OCI-LY3 (cell line): ENCODE measurements around the gene CCDC102A.

Experiments
- H2AFZ ChIP-seq: fragments of 200-600, 300-600 bp; shearing (Covaris generic); 2 replicates; pipeline ENCODE4 v1.6.0; 2014; ENCODE audit warnings: antibody characterized with exemption, low read depth, low read length
- H3K27ac ChIP-seq: fragments of 200-600, 300-600 bp; sonication (generic); 2 replicates; pipeline ENCODE4 v1.5.1; 2014; ENCODE audit warnings: mild to moderate bottlenecking, low read length, moderate library complexity, mixed read lengths
- H3K27me3 ChIP-seq: fragments of 200-600, 300-600 bp; sonication (generic); 2 replicates; pipeline ENCODE4 v1.6.1; 2014; ENCODE audit warnings: low read depth, low read length, mixed read lengths
- H3K36me3 ChIP-seq: fragments of 200-600, 300-600 bp; sonication (generic); replicated peaks from 2 replicates; pipeline ENCODE3; 2014; ENCODE audit warnings: low read depth, low read length, mixed read lengths
- H3K4me1 ChIP-seq: fragments of 300-600, 200-600 bp; sonication (generic); 2 replicates; pipeline ENCODE4 v1.6.1; 2014; ENCODE audit warnings: low read length, mixed read lengths
- H3K4me2 ChIP-seq: fragments of 200-600, 300-600 bp; sonication (generic); 2 replicates; pipeline ENCODE4 v1.6.1; 2014; ENCODE audit warnings: low read length, mixed read lengths
- H3K4me3 ChIP-seq: fragments of 300-600, 200-600 bp; sonication (generic); 2 replicates; pipeline ENCODE4 v1.5.1; 2014; ENCODE audit warnings: antibody characterized with exemption, mild to moderate bottlenecking, low read length, moderate library complexity
- H3K79me2 ChIP-seq: fragments of 300-600, 200-600 bp; shearing (Covaris generic); 2 replicates; pipeline ENCODE4 v1.6.1; 2014; ENCODE audit warnings: mild to moderate bottlenecking, low read length, mixed read lengths
- H3K9ac ChIP-seq: fragments of 300-600, 200-600 bp; shearing (Covaris generic); 2 replicates; pipeline ENCODE4 v1.6.0; 2014; ENCODE audit warnings: mild to moderate bottlenecking, low read length, moderate library complexity
- H3K9me3 ChIP-seq: fragments of 200-600, 300-600 bp; shearing (Covaris generic); 2 replicates; pipeline ENCODE4 v1.6.1; 2014; ENCODE audit warnings: low read length, mixed read lengths; ENCODE audit not compliant: insufficient read depth
- H4K20me1 ChIP-seq: fragments of 200-600, 300-600 bp; sonication (generic); 2 replicates; pipeline ENCODE4 v1.6.1; 2016; ENCODE audit warnings: low read length, mixed read lengths; ENCODE audit not compliant: insufficient read depth
- EZH2phosphoT487 ChIP-seq: fragments of 200-600 bp; shearing (Covaris generic); IDR thresholded peaks from 2 replicates; pipeline ENCODE4 v1.6.1; 2018; ENCODE audit warnings: antibody characterized with exemption, mixed run types, low read depth
- TF ChIP-seq, protein P1 (sequence below): fragments of 200-600, 300-600 bp; sonication (generic); IDR thresholded peaks from 2 replicates; pipeline ENCODE4 v1.5.1; 2014; ENCODE audit warnings: antibody characterized with exemption, low read length, low read depth

The CCDC102A gene

GRCh38 chr16:57568173-57568678 lies 31.9 kb upstream of the CCDC102A start:
- Histone ChIP-seq H3K4me2 (no peak overlapping the region), H4K20me1 (0 out of 2 replicates have a peak, but pooled peaks cover 14% of the 10 kb centered on the region), H3K9me3 (no peaks in the 10 kb centered on the region), H3K27me3 (peaks cover 53% of the 10 kb centered on the region), H2AFZ (no peak overlapping the region), H3K79me2 (no peaks in the 10 kb centered on the region), H3K27ac (no peak overlapping the region), H3K36me3 (no peaks in the 10 kb centered on the region), H3K4me1 (no peaks in the 10 kb centered on the region), H3K4me3 (no peak overlapping the region), H3K9ac (no peak overlapping the region)
- TF ChIP-seq, protein P1, sequence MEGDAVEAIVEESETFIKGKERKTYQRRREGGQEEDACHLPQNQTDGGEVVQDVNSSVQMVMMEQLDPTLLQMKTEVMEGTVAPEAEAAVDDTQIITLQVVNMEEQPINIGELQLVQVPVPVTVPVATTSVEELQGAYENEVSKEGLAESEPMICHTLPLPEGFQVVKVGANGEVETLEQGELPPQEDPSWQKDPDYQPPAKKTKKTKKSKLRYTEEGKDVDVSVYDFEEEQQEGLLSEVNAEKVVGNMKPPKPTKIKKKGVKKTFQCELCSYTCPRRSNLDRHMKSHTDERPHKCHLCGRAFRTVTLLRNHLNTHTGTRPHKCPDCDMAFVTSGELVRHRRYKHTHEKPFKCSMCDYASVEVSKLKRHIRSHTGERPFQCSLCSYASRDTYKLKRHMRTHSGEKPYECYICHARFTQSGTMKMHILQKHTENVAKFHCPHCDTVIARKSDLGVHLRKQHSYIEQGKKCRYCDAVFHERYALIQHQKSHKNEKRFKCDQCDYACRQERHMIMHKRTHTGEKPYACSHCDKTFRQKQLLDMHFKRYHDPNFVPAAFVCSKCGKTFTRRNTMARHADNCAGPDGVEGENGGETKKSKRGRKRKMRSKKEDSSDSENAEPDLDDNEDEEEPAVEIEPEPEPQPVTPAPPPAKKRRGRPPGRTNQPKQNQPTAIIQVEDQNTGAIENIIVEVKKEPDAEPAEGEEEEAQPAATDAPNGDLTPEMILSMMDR = no peak
- no peak for TF ChIP-seq EZH2phosphoT487

- Histone ChIP-seq H3K4me1 (no peaks in the 10 kb centered on the region), H3K79me2 (no peaks in the 10 kb centered on the region), H2AFZ (no peak overlapping the region), H3K4me2 (no peak overlapping the region), H3K4me3 (no peak overlapping the region), H3K27ac (no peak overlapping the region), H4K20me1 (0 out of 2 replicates have a peak, but pooled peaks cover 14% of the 10 kb centered on the region), H3K27me3 (peaks cover 55% of the 10 kb centered on the region), H3K9me3 (no peaks in the 10 kb centered on the region), H3K36me3 (no peaks in the 10 kb centered on the region), H3K9ac (no peak overlapping the region)
- TF ChIP-seq, protein P1 = no peak
- no peak for TF ChIP-seq EZH2phosphoT487
These were observed 31.3 kb upstream of the CCDC102A start for GRCh38 chr16:57567691-57568090.

DNA sequence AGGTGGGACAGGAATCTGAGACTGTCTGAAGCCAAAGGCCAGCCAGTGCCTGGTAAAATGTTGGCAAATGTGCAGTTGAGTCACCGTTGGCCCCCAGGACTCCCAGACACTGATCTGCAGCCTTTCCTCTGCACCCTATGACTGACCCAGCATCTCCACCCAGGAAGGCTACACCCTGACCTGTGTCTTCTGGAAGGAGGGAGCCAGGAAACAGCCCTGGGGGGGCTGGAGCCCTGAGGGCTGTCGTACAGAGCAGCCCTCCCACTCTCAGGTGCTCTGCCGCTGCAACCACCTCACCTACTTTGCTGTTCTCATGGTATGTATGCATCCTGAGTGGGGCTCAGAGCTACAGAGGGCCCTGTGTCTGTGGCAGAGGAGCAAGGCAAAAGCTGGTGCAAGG lies 30.1 kb upstream of the CCDC102A start:
- Histone ChIP-seq H3K4me3 (no peak overlapping the region), H3K4me1 (no peaks in the 10 kb centered on the region), H3K79me2 (no peaks in the 10 kb centered on the region), H3K9me3 (no peaks in the 10 kb centered on the region), H3K36me3 (no peaks in the 10 kb centered on the region), H2AFZ (no peak overlapping the region), H3K27me3 (peaks cover 65% of the 10 kb centered on the region), H3K9ac (no peak overlapping the region), H4K20me1 (peaks cover 20% of the 10 kb centered on the region; the same call in 1 of the 2 replicates), H3K4me2 (no peak overlapping the region), H3K27ac (no peak overlapping the region)
- TF ChIP-seq EZH2phosphoT487 = no peak

DNA sequence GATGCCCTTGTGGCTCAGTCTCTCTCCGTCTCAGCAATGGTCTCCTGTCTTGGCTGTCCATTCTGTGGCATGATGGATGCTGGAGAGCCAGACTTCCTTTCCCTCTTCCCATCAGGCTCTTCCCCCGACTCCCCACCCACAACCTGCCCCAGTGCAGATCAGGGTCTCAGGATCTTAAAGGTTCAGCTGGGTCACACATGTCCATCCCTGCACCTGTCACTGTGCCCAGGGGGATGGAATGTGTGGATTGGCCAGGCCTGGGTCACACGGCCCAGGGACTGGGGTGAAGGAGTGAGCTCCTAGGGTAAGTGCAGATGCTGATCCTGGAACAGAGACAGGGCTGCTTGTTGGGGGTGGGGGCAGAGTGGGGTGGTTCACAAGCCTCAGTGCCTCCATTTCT lies 29.1 kb upstream of the CCDC102A start:
- Histone ChIP-seq H3K4me1 (no peaks in the 10 kb centered on the region), H3K9ac (no peak overlapping the region), H3K4me2 (no peak overlapping the region), H3K4me3 (no peak overlapping the region), H4K20me1 (peaks cover 20% of the 10 kb centered on the region; the same call in 1 of the 2 replicates), H2AFZ (no peak overlapping the region), H3K27me3 (peaks cover 67% of the 10 kb centered on the region), H3K79me2 (no peaks in the 10 kb centered on the region), H3K36me3 (no peaks in the 10 kb centered on the region), H3K27ac (no peak overlapping the region), H3K9me3 (no peaks in the 10 kb centered on the region)
- TF ChIP-seq EZH2phosphoT487 = no peak
- TF ChIP-seq, protein P1 = no peak
